GM23338 (cell line): ENCODE results near the gene SLC7A6. TPM values are rescaled to one million over a fixed set of nuclear protein-coding genes. Genes with fewer than 3 reads are reported as not detected.

Source experiments
- ATAC-seq: fragments of 200-7000 bp; cut with Tn5 transposase; 3 replicates; pipeline ENCODE4 v1.9.1; 2020
- DNase-seq: peaks from one replicate; pipeline ENCODE4 v3.0.0-alpha.2; 2015; ENCODE audit warnings: low spot score
- H2AFZ ChIP-seq: fragments of 200-600 bp; sonication (generic); 2 replicates; pipeline ENCODE4 v1.8.0; 2016; ENCODE audit warnings: antibody characterized with exemption, mild to moderate bottlenecking, moderate library complexity
- H3F3A ChIP-seq: fragments of 200-600 bp; sonication (generic); replicated peaks from 2 replicates; pipeline ENCODE4 v1.8.0; 2017; ENCODE audit warnings: antibody characterized with exemption, mixed run types, low read depth
- H3K27ac ChIP-seq: fragments of 200-600 bp; sonication (generic); 2 replicates; pipeline ENCODE4 v1.6.1; 2016; ENCODE audit warnings: low read depth
- H3K27me3 ChIP-seq: fragments of 200-600 bp; sonication (generic); 2 replicates; pipeline ENCODE4 v1.8.0; 2016; ENCODE audit warnings: mild to moderate bottlenecking, mixed run types, moderate library complexity; ENCODE audit not compliant: insufficient read depth
- H3K36me3 ChIP-seq: fragments of 200-600 bp; sonication (generic); 2 replicates; pipeline ENCODE4 v1.8.0; 2016; ENCODE audit warnings: mild to moderate bottlenecking; ENCODE audit not compliant: insufficient read depth
- H3K4me1 ChIP-seq: fragments of 200-600 bp; sonication (generic); 2 replicates; pipeline ENCODE4 v1.8.0; 2016; ENCODE audit warnings: mild to moderate bottlenecking, moderate library complexity; ENCODE audit not compliant: insufficient read depth
- H3K4me2 ChIP-seq: fragments of 200-600 bp; sonication (generic); 2 replicates; pipeline ENCODE4 v1.7.1; 2017; ENCODE audit warnings: mixed run types
- H3K4me3 ChIP-seq: fragments of 200-600 bp; sonication (generic); 2 replicates; pipeline ENCODE4 v1.6.1; 2016; ENCODE audit warnings: mixed run types
- H3K79me2 ChIP-seq: fragments of 200-600 bp; sonication (generic); replicated peaks from 2 replicates; pipeline ENCODE4 v1.8.0; 2017; ENCODE audit warnings: mild to moderate bottlenecking; ENCODE audit not compliant: insufficient read depth
- H3K9me2 ChIP-seq: fragments of 200-600 bp; sonication (generic); 2 replicates; pipeline ENCODE4 v1.8.0; 2017; ENCODE audit not compliant: insufficient read depth
- H4K20me1 ChIP-seq: fragments of 200-600 bp; sonication (generic); replicated peaks from 2 replicates; pipeline ENCODE4 v1.8.0; 2017; ENCODE audit warnings: mild to moderate bottlenecking; ENCODE audit not compliant: insufficient read depth
- H3K27ac Mint-ChIP-seq: 2 replicates; pipeline ENCODE4 v1.8.0; 2020; ENCODE audit warnings: inconsistent platforms, mild to moderate bottlenecking, moderate library complexity, mixed read lengths
- H3K27me3 Mint-ChIP-seq: 3 replicates; pipeline ENCODE4 v1.8.0; 2022; ENCODE audit warnings: low read depth, mild to moderate bottlenecking, moderate library complexity, mixed read lengths, inconsistent platforms; ENCODE audit not compliant: insufficient read depth, poor library complexity
- H3K36me3 Mint-ChIP-seq: 3 replicates; pipeline ENCODE4 v1.8.0; 2021; ENCODE audit warnings: low read depth, mild to moderate bottlenecking, inconsistent platforms, moderate library complexity, mixed read lengths
- H3K4me1 Mint-ChIP-seq: 3 replicates; pipeline ENCODE4 v1.8.0; 2020; ENCODE audit warnings: mild to moderate bottlenecking, inconsistent platforms, mixed read lengths
- H3K4me3 Mint-ChIP-seq: 3 replicates; pipeline ENCODE4 v1.8.0; 2021; ENCODE audit warnings: moderate library complexity, mild to moderate bottlenecking, inconsistent platforms, mixed read lengths
- H3K9me3 Mint-ChIP-seq: 3 replicates; pipeline ENCODE4 v1.8.0; 2020; ENCODE audit warnings: moderate library complexity, mild to moderate bottlenecking, inconsistent platforms, mixed read lengths
- CREB1 ChIP-seq: fragments of 250-450 bp; sonication (Bioruptor Pico); IDR thresholded peaks from 2 replicates; pipeline ENCODE4 v1.5.0; 2020; ENCODE audit warnings: low read depth, mild to moderate bottlenecking, moderate library complexity
- EZH2 ChIP-seq: fragments of 200-600 bp; sonication (generic); IDR thresholded peaks from one replicate; pipeline ENCODE4 v1.8.0; 2017; ENCODE audit warnings: antibody characterized with exemption, mild to moderate bottlenecking, low read depth; ENCODE audit not compliant: unreplicated experiment
- EZH2phosphoT487 ChIP-seq: fragments of 200-600 bp; sonication (generic); IDR thresholded peaks from one replicate; pipeline ENCODE4 v1.8.1; 2018; ENCODE audit warnings: antibody characterized with exemption; ENCODE audit not compliant: unreplicated experiment
- JUNB ChIP-seq: IDR thresholded peaks from one replicate; pipeline ENCODE4 v1.6.1; 2016; ENCODE audit warnings: antibody characterized with exemption; ENCODE audit not compliant: unreplicated experiment
- NANOG ChIP-seq: IDR thresholded peaks from 2 replicates; pipeline ENCODE4 v1.6.1; 2016; ENCODE audit warnings: antibody characterized with exemption, borderline replicate concordance
- POLR2AphosphoS5 ChIP-seq: IDR thresholded peaks from 2 replicates; pipeline ENCODE4 v1.6.1; 2016; ENCODE audit warnings: antibody characterized with exemption, low read depth
- REST ChIP-seq: IDR thresholded peaks from one replicate; pipeline ENCODE4 v1.6.1; 2018; ENCODE audit warnings: antibody characterized with exemption; ENCODE audit not compliant: unreplicated experiment
- STAT1 ChIP-seq: IDR thresholded peaks from one replicate; pipeline ENCODE4 v1.6.1; 2016; ENCODE audit warnings: antibody characterized with exemption; ENCODE audit not compliant: unreplicated experiment
- ZNF114 ChIP-seq: fragments of 250-450 bp; sonication (Bioruptor Pico); IDR thresholded peaks from 2 replicates; pipeline ENCODE4 v1.5.0; 2020; ENCODE audit warnings: mild to moderate bottlenecking, moderate library complexity
- ZNF331 ChIP-seq: fragments of 250-450 bp; sonication (Bioruptor Pico); IDR thresholded peaks from 2 replicates; pipeline ENCODE4 v1.5.0; 2020; ENCODE audit warnings: low read depth, mild to moderate bottlenecking, moderate library complexity
- polyA plus RNA-seq: library from polyadenylated mRNA; unstranded; fragments of >200 nt; fragmentation: Nextera tagmentation; extraction: Ambion mirVana; gene quantifications from 2 replicates; pipeline ENCODE4 v1.2.1, GENCODE V29; 2016
- total RNA-seq: library from RNA; depleted of rRNA; stranded (reverse); fragments of >200 nt; shearing (Covaris generic); gene quantifications from 2 replicates; pipeline ENCODE4 v1.2.3, GENCODE V29; 2014
- TF ChIP-seq, protein P1 (sequence below), 2 experiments: fragments of 200-600 bp in 1 of 2; sonication (generic) in 1 of 2; conservative IDR thresholded peaks; 2 replicates each; pipeline versions ENCODE4 v1.5.1 to v1.6.1; 2016 to 2017; ENCODE audit warnings: antibody characterized with exemption in 2 of 2, low read depth in 2 of 2, mild to moderate bottlenecking in 2 of 2, moderate library complexity in 1 of 2
- TF ChIP-seq, protein P2 (sequence below): fragments of 250-450 bp; sonication (Bioruptor Pico); IDR thresholded peaks from 2 replicates; pipeline ENCODE4 v1.5.0; 2020; ENCODE audit warnings: mild to moderate bottlenecking, moderate library complexity
- TF ChIP-seq, protein P3 (sequence below): IDR thresholded peaks from 2 replicates; pipeline ENCODE4 v1.6.1; 2016; ENCODE audit warnings: antibody characterized with exemption

SLC7A6 gene
- total and polyA plus RNA-seq, 2 experiments from 2014 or later: 16.6 to 30.9 TPM

- TF ChIP-seq EZH2 (no peak), NANOG (no peak), EZH2phosphoT487 (no peak), REST (no peak), STAT1 (no peak), POLR2AphosphoS5 (no peak), ZNF114 (CRISPR knock-in tag) (no peak), ZNF331 (CRISPR knock-in tag) (no peak), JUNB (no peak), CREB1 (CRISPR knock-in tag) (no peak)
- TF ChIP-seq, protein P1, sequence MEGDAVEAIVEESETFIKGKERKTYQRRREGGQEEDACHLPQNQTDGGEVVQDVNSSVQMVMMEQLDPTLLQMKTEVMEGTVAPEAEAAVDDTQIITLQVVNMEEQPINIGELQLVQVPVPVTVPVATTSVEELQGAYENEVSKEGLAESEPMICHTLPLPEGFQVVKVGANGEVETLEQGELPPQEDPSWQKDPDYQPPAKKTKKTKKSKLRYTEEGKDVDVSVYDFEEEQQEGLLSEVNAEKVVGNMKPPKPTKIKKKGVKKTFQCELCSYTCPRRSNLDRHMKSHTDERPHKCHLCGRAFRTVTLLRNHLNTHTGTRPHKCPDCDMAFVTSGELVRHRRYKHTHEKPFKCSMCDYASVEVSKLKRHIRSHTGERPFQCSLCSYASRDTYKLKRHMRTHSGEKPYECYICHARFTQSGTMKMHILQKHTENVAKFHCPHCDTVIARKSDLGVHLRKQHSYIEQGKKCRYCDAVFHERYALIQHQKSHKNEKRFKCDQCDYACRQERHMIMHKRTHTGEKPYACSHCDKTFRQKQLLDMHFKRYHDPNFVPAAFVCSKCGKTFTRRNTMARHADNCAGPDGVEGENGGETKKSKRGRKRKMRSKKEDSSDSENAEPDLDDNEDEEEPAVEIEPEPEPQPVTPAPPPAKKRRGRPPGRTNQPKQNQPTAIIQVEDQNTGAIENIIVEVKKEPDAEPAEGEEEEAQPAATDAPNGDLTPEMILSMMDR (conservative IDR thresholded peaks at IDR 0.05; ENCODE audit: low read depth in 2 of 2): no peak
- TF ChIP-seq, protein P2, sequence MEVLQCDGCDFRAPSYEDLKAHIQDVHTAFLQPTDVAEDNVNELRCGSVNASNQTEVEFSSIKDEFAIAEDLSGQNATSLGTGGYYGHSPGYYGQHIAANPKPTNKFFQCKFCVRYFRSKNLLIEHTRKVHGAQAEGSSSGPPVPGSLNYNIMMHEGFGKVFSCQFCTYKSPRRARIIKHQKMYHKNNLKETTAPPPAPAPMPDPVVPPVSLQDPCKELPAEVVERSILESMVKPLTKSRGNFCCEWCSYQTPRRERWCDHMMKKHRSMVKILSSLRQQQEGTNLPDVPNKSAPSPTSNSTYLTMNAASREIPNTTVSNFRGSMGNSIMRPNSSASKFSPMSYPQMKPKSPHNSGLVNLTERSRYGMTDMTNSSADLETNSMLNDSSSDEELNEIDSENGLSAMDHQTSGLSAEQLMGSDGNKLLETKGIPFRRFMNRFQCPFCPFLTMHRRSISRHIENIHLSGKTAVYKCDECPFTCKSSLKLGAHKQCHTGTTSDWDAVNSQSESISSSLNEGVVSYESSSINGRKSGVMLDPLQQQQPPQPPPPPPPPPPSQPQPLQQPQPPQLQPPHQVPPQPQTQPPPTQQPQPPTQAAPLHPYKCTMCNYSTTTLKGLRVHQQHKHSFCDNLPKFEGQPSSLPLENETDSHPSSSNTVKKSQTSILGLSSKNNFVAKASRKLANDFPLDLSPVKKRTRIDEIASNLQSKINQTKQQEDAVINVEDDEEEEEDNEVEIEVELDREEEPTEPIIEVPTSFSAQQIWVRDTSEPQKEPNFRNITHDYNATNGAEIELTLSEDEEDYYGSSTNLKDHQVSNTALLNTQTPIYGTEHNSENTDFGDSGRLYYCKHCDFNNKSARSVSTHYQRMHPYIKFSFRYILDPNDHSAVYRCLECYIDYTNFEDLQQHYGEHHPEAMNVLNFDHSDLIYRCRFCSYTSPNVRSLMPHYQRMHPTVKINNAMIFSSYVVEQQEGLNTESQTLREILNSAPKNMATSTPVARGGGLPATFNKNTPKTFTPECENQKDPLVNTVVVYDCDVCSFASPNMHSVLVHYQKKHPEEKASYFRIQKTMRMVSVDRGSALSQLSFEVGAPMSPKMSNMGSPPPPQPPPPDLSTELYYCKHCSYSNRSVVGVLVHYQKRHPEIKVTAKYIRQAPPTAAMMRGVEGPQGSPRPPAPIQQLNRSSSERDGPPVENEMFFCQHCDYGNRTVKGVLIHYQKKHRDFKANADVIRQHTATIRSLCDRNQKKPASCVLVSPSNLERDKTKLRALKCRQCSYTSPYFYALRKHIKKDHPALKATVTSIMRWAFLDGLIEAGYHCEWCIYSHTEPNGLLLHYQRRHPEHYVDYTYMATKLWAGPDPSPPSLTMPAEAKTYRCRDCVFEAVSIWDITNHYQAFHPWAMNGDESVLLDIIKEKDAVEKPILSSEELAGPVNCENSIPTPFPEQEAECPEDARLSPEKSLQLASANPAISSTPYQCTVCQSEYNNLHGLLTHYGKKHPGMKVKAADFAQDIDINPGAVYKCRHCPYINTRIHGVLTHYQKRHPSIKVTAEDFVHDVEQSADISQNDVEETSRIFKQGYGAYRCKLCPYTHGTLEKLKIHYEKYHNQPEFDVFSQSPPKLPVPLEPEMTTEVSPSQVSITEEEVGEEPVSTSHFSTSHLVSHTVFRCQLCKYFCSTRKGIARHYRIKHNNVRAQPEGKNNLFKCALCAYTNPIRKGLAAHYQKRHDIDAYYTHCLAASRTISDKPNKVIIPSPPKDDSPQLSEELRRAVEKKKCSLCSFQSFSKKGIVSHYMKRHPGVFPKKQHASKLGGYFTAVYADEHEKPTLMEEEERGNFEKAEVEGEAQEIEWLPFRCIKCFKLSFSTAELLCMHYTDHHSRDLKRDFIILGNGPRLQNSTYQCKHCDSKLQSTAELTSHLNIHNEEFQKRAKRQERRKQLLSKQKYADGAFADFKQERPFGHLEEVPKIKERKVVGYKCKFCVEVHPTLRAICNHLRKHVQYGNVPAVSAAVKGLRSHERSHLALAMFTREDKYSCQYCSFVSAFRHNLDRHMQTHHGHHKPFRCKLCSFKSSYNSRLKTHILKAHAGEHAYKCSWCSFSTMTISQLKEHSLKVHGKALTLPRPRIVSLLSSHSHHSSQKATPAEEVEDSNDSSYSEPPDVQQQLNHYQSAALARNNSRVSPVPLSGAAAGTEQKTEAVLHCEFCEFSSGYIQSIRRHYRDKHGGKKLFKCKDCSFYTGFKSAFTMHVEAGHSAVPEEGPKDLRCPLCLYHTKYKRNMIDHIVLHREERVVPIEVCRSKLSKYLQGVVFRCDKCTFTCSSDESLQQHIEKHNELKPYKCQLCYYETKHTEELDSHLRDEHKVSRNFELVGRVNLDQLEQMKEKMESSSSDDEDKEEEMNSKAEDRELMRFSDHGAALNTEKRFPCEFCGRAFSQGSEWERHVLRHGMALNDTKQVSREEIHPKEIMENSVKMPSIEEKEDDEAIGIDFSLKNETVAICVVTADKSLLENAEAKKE: no peak
- TF ChIP-seq, protein P3, sequence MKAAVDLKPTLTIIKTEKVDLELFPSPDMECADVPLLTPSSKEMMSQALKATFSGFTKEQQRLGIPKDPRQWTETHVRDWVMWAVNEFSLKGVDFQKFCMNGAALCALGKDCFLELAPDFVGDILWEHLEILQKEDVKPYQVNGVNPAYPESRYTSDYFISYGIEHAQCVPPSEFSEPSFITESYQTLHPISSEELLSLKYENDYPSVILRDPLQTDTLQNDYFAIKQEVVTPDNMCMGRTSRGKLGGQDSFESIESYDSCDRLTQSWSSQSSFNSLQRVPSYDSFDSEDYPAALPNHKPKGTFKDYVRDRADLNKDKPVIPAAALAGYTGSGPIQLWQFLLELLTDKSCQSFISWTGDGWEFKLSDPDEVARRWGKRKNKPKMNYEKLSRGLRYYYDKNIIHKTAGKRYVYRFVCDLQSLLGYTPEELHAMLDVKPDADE: no peak
- Histone ChIP-seq H3K4me1 (no peaks in the 10 kb centered on the region; the same call in 1 of the 2 replicates), H3K27ac (no peak overlapping the region), H3K36me3 (no peaks in the 10 kb centered on the region), H3K27me3 (peaks cover 9% of the 10 kb centered on the region; the same call in 1 of the 2 replicates), H3K79me2 (no peaks in the 10 kb centered on the region), H2AFZ (no peak overlapping the region), H3K9me2 (no peaks in the 10 kb centered on the region), H3K4me2 (no peak overlapping the region), H3K4me3 (no peak overlapping the region), H4K20me1 (no peaks in the 10 kb centered on the region), H3F3A (no peaks in the 10 kb centered on the region)
- Mint-ChIP-seq H3K27ac (no peak overlapping the region), H3K4me3 (no peak overlapping the region), H3K9me3 (no peaks in the 10 kb centered on the region), H3K36me3 (peaks cover 2% of the 10 kb centered on the region; the same call in 1 of the 3 replicates), H3K4me1 (0 out of 3 replicates have a peak, but pooled peaks cover 4% of the 10 kb centered on the region), H3K27me3 (peaks cover 27% of the 10 kb centered on the region)
- ATAC-seq (no peak), DNase-seq (no peak)
Measured at GRCh38 chr16:68247932-68248331, 16.4 kb upstream of the SLC7A6 start.
